HepG2 (cell line): ENCODE measurements around the gene SERINC1. TPM values are rescaled to one million over a fixed set of nuclear protein-coding genes. Genes with fewer than 3 reads are reported as not detected.

ENCODE experiments used
- CREB1 ChIP-seq, 2 experiments: fragments of 450-650 bp in 1 of 2; IDR thresholded peaks; 2 replicates each; pipeline ENCODE4 v1.6.1; 2016 to 2017; ENCODE audit warnings: control low read depth in 1 of 2, mild to moderate bottlenecking in 1 of 2, missing compliant biosample characterization in 1 of 2, missing genetic modification characterization in 1 of 2
- ETV6 ChIP-seq: sonication (generic); formaldehyde crosslinking; conservative IDR thresholded peaks from 2 replicates; pipeline ENCODE4 v1.4.0; 2020; ENCODE audit warnings: missing genetic modification reagents
- GATAD1 ChIP-seq: IDR thresholded peaks from 2 replicates; pipeline ENCODE4 v1.6.1; 2016; ENCODE audit warnings: missing genetic modification reagents, missing compliant biosample characterization
- HNRNPH1 ChIP-seq: fragments of 200-400 bp; formaldehyde crosslinking; optimal IDR thresholded peaks from 2 replicates; pipeline ENCODE3; 2017; ENCODE audit warnings: mild to moderate bottlenecking, low read depth, low read length
- HOXA3 ChIP-seq: sonication (generic); formaldehyde crosslinking; IDR thresholded peaks from 2 replicates; pipeline ENCODE4 v1.5.0; 2020; ENCODE audit warnings: missing genetic modification reagents
- HOXA5 ChIP-seq: sonication (generic); formaldehyde crosslinking; IDR thresholded peaks from 2 replicates; pipeline ENCODE4 v1.4.0; 2020; ENCODE audit warnings: missing genetic modification reagents
- KAT8 ChIP-seq: IDR thresholded peaks from 2 replicates; pipeline ENCODE4 v1.6.1; 2016; ENCODE audit warnings: missing genetic modification reagents, missing compliant biosample characterization
- NFE2 ChIP-seq: sonication (generic); formaldehyde crosslinking; IDR thresholded peaks from 2 replicates; pipeline ENCODE4 v1.4.0; 2020; ENCODE audit warnings: missing genetic modification reagents
- SOX6 ChIP-seq, 2 experiments: fragments of 450-650 bp in 1 of 2; sonication (generic) in 1 of 2; formaldehyde crosslinking in 1 of 2; IDR thresholded peaks; 2 replicates each; pipeline versions ENCODE4 v1.4.0 to v1.6.1; 2017 to 2020; ENCODE audit warnings: antibody characterized with exemption in 1 of 2, mild to moderate bottlenecking in 1 of 2, missing genetic modification reagents in 1 of 2
- STAG1 ChIP-seq: sonication (generic); formaldehyde crosslinking; IDR thresholded peaks from 2 replicates; pipeline ENCODE4 v1.4.0; 2020; ENCODE audit warnings: missing genetic modification reagents
- THAP7 ChIP-seq: sonication (generic); formaldehyde crosslinking; IDR thresholded peaks from 2 replicates; pipeline ENCODE4 v1.8.1; 2023; ENCODE audit warnings: mild to moderate bottlenecking, missing genetic modification reagents
- ZBTB42 ChIP-seq: sonication (generic); formaldehyde crosslinking; IDR thresholded peaks from 2 replicates; pipeline ENCODE4 v1.5.0; 2020; ENCODE audit warnings: mild to moderate bottlenecking, missing genetic modification reagents
- ZNF224 ChIP-seq: sonication (generic); formaldehyde crosslinking; IDR thresholded peaks from 2 replicates; pipeline ENCODE4 v1.5.0; 2020; ENCODE audit warnings: mild to moderate bottlenecking, missing genetic modification reagents
- ZNF331 ChIP-seq: sonication (generic); formaldehyde crosslinking; IDR thresholded peaks from 2 replicates; pipeline ENCODE4 v1.4.0; 2020; ENCODE audit warnings: missing genetic modification reagents
- ZNF383 ChIP-seq: sonication (generic); formaldehyde crosslinking; IDR thresholded peaks from 2 replicates; pipeline ENCODE4 v1.4.0; 2020; ENCODE audit warnings: missing genetic modification reagents, mild to moderate bottlenecking, borderline replicate concordance
- ZNF546 ChIP-seq: sonication (generic); formaldehyde crosslinking; conservative IDR thresholded peaks from 2 replicates; pipeline ENCODE4 v1.8.1; 2023; ENCODE audit warnings: mild to moderate bottlenecking, missing genetic modification reagents
- ZNF557 ChIP-seq: sonication (generic); formaldehyde crosslinking; IDR thresholded peaks from 2 replicates; pipeline ENCODE4 v1.4.0; 2020; ENCODE audit warnings: missing genetic modification reagents
- ZNF772 ChIP-seq: sonication (generic); formaldehyde crosslinking; IDR thresholded peaks from 2 replicates; pipeline ENCODE4 v1.5.0; 2020; ENCODE audit warnings: mild to moderate bottlenecking, missing genetic modification reagents
- ZNF839 ChIP-seq: sonication (generic); formaldehyde crosslinking; IDR thresholded peaks from 2 replicates; pipeline ENCODE4 v1.4.0; 2020; ENCODE audit warnings: missing genetic modification reagents, mild to moderate bottlenecking, borderline replicate concordance
- ZNF891 ChIP-seq: sonication (generic); formaldehyde crosslinking; IDR thresholded peaks from 2 replicates; pipeline ENCODE4 v1.5.0; 2020; ENCODE audit warnings: mild to moderate bottlenecking, missing genetic modification reagents
- polyA plus RNA-seq, 8 experiments: library from polyadenylated mRNA; depleted of rRNA in 3 of 8; stranded (reverse) in 7 of 8; unstranded in 1 of 8; fragments of >200 nt; fragmentation: Illumina TruSeq in 4 of 8; extraction: Trizol in 4 of 8; gene quantifications; 2 replicates each; pipeline versions ENCODE4 v1.2.1 to v1.2.3, GENCODE V29; 2011 to 2016; ENCODE audit warnings: low read depth in 4 of 8, missing spikeins in 1 of 8, mixed read lengths in 1 of 8; ENCODE audit not compliant: insufficient read depth in 1 of 8
- total RNA-seq, 5 experiments: library from RNA; depleted of rRNA; stranded (reverse); fragments of >200 nt; fragmentation: Illumina TruSeq; extraction: Trizol; gene quantifications; 2 replicates each; pipeline ENCODE4 v1.2.3, GENCODE V29; 2016; ENCODE audit warnings: low read depth in 1 of 5
- TF ChIP-seq, protein P1 (sequence below): IDR thresholded peaks from 2 replicates; pipeline ENCODE4 v1.6.1; 2016
- TF ChIP-seq, protein P2 (sequence below): sonication (generic); formaldehyde crosslinking; IDR thresholded peaks from 2 replicates; pipeline ENCODE4 v1.4.0; 2020; ENCODE audit warnings: missing genetic modification reagents

The SERINC1 gene
- total and polyA plus RNA-seq, 2 of the 13 experiments (the other 11 are each of a cell fraction or from before 2014, with no cell fraction given) = 93.5 to 112 TPM

- peak; percentile 93 for TF ChIP-seq CREB1 (IDR thresholded peaks at IDR 0.05)
- TF ChIP-seq CREB1 (CRISPR knock-in tag; IDR thresholded peaks at IDR 0.05) = peak; percentile 98
- no peak for TF ChIP-seq SOX6 (IDR thresholded peaks at IDR 0.05)
- TF ChIP-seq SOX6 (CRISPR knock-in tag; IDR thresholded peaks at IDR 0.05) = peak; percentile 72
- TF ChIP-seq NFE2 (CRISPR knock-in tag) = no peak
- no peak for TF ChIP-seq HNRNPH1
- TF ChIP-seq HOXA3 (CRISPR knock-in tag) = peak; percentile 89; the same call in 1 of the 2 replicates
- 0 out of 2 replicates have a peak, but pooled peaks have one; percentile 29 for TF ChIP-seq ZBTB42 (CRISPR knock-in tag)
- TF ChIP-seq STAG1 (CRISPR knock-in tag) = no peak
- 0 out of 2 replicates have a peak, but pooled peaks have one; percentile 68 for TF ChIP-seq THAP7 (CRISPR knock-in tag)
- peak; percentile 68; the same call in 1 of the 2 replicates for TF ChIP-seq ZNF224 (CRISPR knock-in tag)
- TF ChIP-seq ZNF772 (CRISPR knock-in tag) = peak; percentile 85; the same call in 1 of the 2 replicates
- peak; percentile 86; the same call in 1 of the 2 replicates for TF ChIP-seq ETV6 (CRISPR knock-in tag)
- TF ChIP-seq HOXA5 (CRISPR knock-in tag) = peak; percentile 72
- no peak for TF ChIP-seq ZNF383
- peak; percentile 12; the same call in 1 of the 2 replicates for TF ChIP-seq ZNF331 (CRISPR knock-in tag)
- peak; percentile 89 for TF ChIP-seq GATAD1 (CRISPR knock-in tag)
- peak; percentile 79; the same call in 1 of the 2 replicates for TF ChIP-seq ZNF891 (CRISPR knock-in tag)
- peak; percentile 94 for TF ChIP-seq KAT8
- peak; percentile 84; the same call in 1 of the 2 replicates for TF ChIP-seq ZNF557 (CRISPR knock-in tag)
- TF ChIP-seq, protein P1, sequence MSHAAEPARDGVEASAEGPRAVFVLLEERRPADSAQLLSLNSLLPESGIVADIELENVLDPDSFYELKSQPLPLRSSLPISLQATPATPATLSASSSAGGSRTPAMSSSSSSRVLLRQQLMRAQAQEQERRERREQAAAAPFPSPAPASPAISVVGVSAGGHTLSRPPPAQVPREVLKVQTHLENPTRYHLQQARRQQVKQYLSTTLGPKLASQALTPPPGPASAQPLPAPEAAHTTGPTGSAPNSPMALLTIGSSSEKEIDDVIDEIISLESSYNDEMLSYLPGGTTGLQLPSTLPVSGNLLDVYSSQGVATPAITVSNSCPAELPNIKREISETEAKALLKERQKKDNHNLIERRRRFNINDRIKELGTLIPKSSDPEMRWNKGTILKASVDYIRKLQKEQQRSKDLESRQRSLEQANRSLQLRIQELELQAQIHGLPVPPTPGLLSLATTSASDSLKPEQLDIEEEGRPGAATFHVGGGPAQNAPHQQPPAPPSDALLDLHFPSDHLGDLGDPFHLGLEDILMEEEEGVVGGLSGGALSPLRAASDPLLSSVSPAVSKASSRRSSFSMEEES (CRISPR knock-in tag) = 0 out of 2 replicates have a peak, but pooled peaks have one; percentile 32
- TF ChIP-seq ZNF839 (CRISPR knock-in tag) = peak; percentile 96; the same call in 1 of the 2 replicates
- TF ChIP-seq ZNF546 = 0 out of 2 replicates have a peak, but pooled peaks have one; percentile 56
- TF ChIP-seq, protein P2, sequence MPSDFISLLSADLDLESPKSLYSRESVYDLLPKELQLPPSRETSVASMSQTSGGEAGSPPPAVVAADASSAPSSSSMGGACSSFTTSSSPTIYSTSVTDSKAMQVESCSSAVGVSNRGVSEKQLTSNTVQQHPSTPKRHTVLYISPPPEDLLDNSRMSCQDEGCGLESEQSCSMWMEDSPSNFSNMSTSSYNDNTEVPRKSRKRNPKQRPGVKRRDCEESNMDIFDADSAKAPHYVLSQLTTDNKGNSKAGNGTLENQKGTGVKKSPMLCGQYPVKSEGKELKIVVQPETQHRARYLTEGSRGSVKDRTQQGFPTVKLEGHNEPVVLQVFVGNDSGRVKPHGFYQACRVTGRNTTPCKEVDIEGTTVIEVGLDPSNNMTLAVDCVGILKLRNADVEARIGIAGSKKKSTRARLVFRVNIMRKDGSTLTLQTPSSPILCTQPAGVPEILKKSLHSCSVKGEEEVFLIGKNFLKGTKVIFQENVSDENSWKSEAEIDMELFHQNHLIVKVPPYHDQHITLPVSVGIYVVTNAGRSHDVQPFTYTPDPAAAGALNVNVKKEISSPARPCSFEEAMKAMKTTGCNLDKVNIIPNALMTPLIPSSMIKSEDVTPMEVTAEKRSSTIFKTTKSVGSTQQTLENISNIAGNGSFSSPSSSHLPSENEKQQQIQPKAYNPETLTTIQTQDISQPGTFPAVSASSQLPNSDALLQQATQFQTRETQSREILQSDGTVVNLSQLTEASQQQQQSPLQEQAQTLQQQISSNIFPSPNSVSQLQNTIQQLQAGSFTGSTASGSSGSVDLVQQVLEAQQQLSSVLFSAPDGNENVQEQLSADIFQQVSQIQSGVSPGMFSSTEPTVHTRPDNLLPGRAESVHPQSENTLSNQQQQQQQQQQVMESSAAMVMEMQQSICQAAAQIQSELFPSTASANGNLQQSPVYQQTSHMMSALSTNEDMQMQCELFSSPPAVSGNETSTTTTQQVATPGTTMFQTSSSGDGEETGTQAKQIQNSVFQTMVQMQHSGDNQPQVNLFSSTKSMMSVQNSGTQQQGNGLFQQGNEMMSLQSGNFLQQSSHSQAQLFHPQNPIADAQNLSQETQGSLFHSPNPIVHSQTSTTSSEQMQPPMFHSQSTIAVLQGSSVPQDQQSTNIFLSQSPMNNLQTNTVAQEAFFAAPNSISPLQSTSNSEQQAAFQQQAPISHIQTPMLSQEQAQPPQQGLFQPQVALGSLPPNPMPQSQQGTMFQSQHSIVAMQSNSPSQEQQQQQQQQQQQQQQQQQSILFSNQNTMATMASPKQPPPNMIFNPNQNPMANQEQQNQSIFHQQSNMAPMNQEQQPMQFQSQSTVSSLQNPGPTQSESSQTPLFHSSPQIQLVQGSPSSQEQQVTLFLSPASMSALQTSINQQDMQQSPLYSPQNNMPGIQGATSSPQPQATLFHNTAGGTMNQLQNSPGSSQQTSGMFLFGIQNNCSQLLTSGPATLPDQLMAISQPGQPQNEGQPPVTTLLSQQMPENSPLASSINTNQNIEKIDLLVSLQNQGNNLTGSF (CRISPR knock-in tag) = peak; percentile 74; the same call in 1 of the 2 replicates
Measured at GRCh38 chr6:122471107-122472021, at the start of gene SERINC1 (continued).
